SK-N-SH treated with all-trans-retinoic acid at 6 μM for 48 hours (cell line): ENCODE measurements around the gene GLP2R.

ENCODE experiments used
- ATAC-seq: fragments of 200-7000 bp; cut with Tn5 transposase; 3 replicates; pipeline ENCODE4 v1.9.1; 2020; ENCODE audit warnings: mild to moderate bottlenecking, moderate library complexity
- BACH2 ChIP-seq: fragments of 250-450 bp; sonication (Bioruptor Pico); IDR thresholded peaks from 2 replicates; pipeline ENCODE4 v1.9.0; 2021; ENCODE audit warnings: mild to moderate bottlenecking, borderline replicate concordance
- CREB5 ChIP-seq: fragments of 250-450 bp; sonication (Bioruptor Pico); IDR thresholded peaks from 2 replicates; pipeline ENCODE4 v1.5.1; 2020; ENCODE audit warnings: low read depth, mild to moderate bottlenecking, moderate library complexity
- CSDC2 ChIP-seq: fragments of 250-450 bp; sonication (Bioruptor Pico); IDR thresholded peaks from 2 replicates; pipeline ENCODE4 v1.5.0; 2020; ENCODE audit warnings: mild to moderate bottlenecking, moderate library complexity
- CSRNP3 ChIP-seq: fragments of 250-450 bp; sonication (Bioruptor Pico); IDR thresholded peaks from 2 replicates; pipeline ENCODE4 v1.5.1; 2021; ENCODE audit warnings: mild to moderate bottlenecking, moderate library complexity
- ESRRG ChIP-seq: fragments of 250-450 bp; sonication (Bioruptor Pico); IDR thresholded peaks from 2 replicates; pipeline ENCODE4 v1.6.1; 2021; ENCODE audit warnings: mild to moderate bottlenecking
- GLIS3 ChIP-seq: fragments of 250-450 bp; sonication (Bioruptor Pico); IDR thresholded peaks from 2 replicates; pipeline ENCODE4 v1.5.0; 2020; ENCODE audit warnings: mild to moderate bottlenecking, moderate library complexity
- ISL1 ChIP-seq: fragments of 250-450 bp; sonication (Bioruptor Pico); IDR thresholded peaks from 2 replicates; pipeline ENCODE4 v2.1.2; 2022; ENCODE audit warnings: mild to moderate bottlenecking, moderate library complexity
- OSR1 ChIP-seq: fragments of 250-450 bp; sonication (Bioruptor Pico); IDR thresholded peaks from 2 replicates; pipeline ENCODE4 v1.8.0; 2022; ENCODE audit warnings: moderate library complexity, mild to moderate bottlenecking, inconsistent platforms
- PATZ1 ChIP-seq: fragments of 250-450 bp; sonication (Bioruptor Pico); IDR thresholded peaks from 2 replicates; pipeline ENCODE4 v1.8.0; 2020; ENCODE audit warnings: mild to moderate bottlenecking, moderate library complexity, borderline replicate concordance
- POU6F1 ChIP-seq: fragments of 250-450 bp; sonication (Bioruptor Pico); IDR thresholded peaks from 2 replicates; pipeline ENCODE4 v1.8.0; 2021; ENCODE audit warnings: low read depth, mild to moderate bottlenecking, moderate library complexity, borderline replicate concordance
- PPARA ChIP-seq: fragments of 250-450 bp; sonication (Bioruptor Pico); IDR thresholded peaks from 2 replicates; pipeline ENCODE4 v1.5.0; 2020; ENCODE audit warnings: mild to moderate bottlenecking, borderline replicate concordance
- RARB ChIP-seq: fragments of 250-450 bp; sonication (Bioruptor Pico); IDR thresholded peaks from 2 replicates; pipeline ENCODE4 v1.8.0; 2021; ENCODE audit warnings: mild to moderate bottlenecking, moderate library complexity
- SNAI2 ChIP-seq: fragments of 250-450 bp; sonication (Bioruptor Pico); IDR thresholded peaks from 2 replicates; pipeline ENCODE4 v1.5.0; 2020; ENCODE audit warnings: mild to moderate bottlenecking, moderate library complexity
- TCF4 ChIP-seq: fragments of 250-450 bp; sonication (Bioruptor Pico); IDR thresholded peaks from 2 replicates; pipeline ENCODE4 v1.8.0; 2021; ENCODE audit warnings: mild to moderate bottlenecking, moderate library complexity, borderline replicate concordance
- TOX ChIP-seq: fragments of 250-450 bp; sonication (Bioruptor Pico); IDR thresholded peaks from 2 replicates; pipeline ENCODE4 v1.8.0; 2021; ENCODE audit warnings: mild to moderate bottlenecking, moderate library complexity, borderline replicate concordance
- TSHZ2 ChIP-seq: fragments of 250-450 bp; sonication (Bioruptor Pico); IDR thresholded peaks from 2 replicates; pipeline ENCODE4 v1.5.0; 2020; ENCODE audit warnings: mild to moderate bottlenecking, moderate library complexity
- ZC3H10 ChIP-seq: fragments of 250-450 bp; sonication (Bioruptor Pico); IDR thresholded peaks from 2 replicates; pipeline ENCODE4 v1.5.1; 2021; ENCODE audit warnings: mild to moderate bottlenecking, moderate library complexity
- ZFP3 ChIP-seq: fragments of 250-450 bp; sonication (Bioruptor Pico); IDR thresholded peaks from 2 replicates; pipeline ENCODE4 v1.5.0; 2020; ENCODE audit warnings: mild to moderate bottlenecking, moderate library complexity
- ZFP30 ChIP-seq: fragments of 450-650 bp; formaldehyde crosslinking; IDR thresholded peaks from 2 replicates; pipeline ENCODE4 v1.5.0; 2022; ENCODE audit warnings: mild to moderate bottlenecking, moderate library complexity
- ZNF565 ChIP-seq: fragments of 450-650 bp; formaldehyde crosslinking; conservative IDR thresholded peaks from 2 replicates; pipeline ENCODE4 v1.5.0; 2020; ENCODE audit warnings: low read depth, mild to moderate bottlenecking, moderate library complexity
- ZNF70 ChIP-seq: fragments of 450-650 bp; formaldehyde crosslinking; IDR thresholded peaks from 2 replicates; pipeline ENCODE4 v1.5.0; 2020; ENCODE audit warnings: mild to moderate bottlenecking, moderate library complexity
- ZNF8 ChIP-seq: fragments of 450-650 bp; formaldehyde crosslinking; IDR thresholded peaks from 2 replicates; pipeline ENCODE4 v1.5.0; 2020; ENCODE audit warnings: mild to moderate bottlenecking, moderate library complexity

Gene GLP2R

GRCh38 chr17:9805769-9806168 is 20.0 kb upstream of the GLP2R start (continued):
- no peak for TF ChIP-seq CSRNP3 (CRISPR knock-in tag)
- no peak for TF ChIP-seq PATZ1

GRCh38 chr17:9806699-9807098 is 19.0 kb upstream of the GLP2R start:
- no peak for ATAC-seq
- TF ChIP-seq TOX (CRISPR knock-in tag) = no peak
- TF ChIP-seq ZNF70 = no peak
- no peak for TF ChIP-seq ZNF8 (CRISPR knock-in tag)
- TF ChIP-seq ZFP30 (CRISPR knock-in tag) = no peak
- TF ChIP-seq ZC3H10 = no peak
- no peak for TF ChIP-seq ISL1
- no peak for TF ChIP-seq GLIS3 (CRISPR knock-in tag)
- no peak for TF ChIP-seq RARB (CRISPR knock-in tag)
- no peak for TF ChIP-seq CSDC2
- TF ChIP-seq CREB5 (CRISPR knock-in tag) = no peak
- no peak for TF ChIP-seq BACH2 (CRISPR knock-in tag)
- TF ChIP-seq OSR1 (CRISPR knock-in tag) = no peak
- no peak for TF ChIP-seq TCF4 (CRISPR knock-in tag)
- no peak for TF ChIP-seq PPARA
- no peak for TF ChIP-seq ESRRG (CRISPR knock-in tag)
- TF ChIP-seq, all 23 proteins: peak for 0

- no peak for ATAC-seq
- TF ChIP-seq TCF4 (CRISPR knock-in tag) (no peak), POU6F1 (CRISPR knock-in tag) (no peak), GLIS3 (CRISPR knock-in tag) (no peak), ZNF8 (CRISPR knock-in tag) (no peak), BACH2 (CRISPR knock-in tag) (no peak), ISL1 (no peak), ZNF565 (CRISPR knock-in tag) (no peak), TSHZ2 (CRISPR knock-in tag) (no peak), PPARA (no peak), ZFP3 (CRISPR knock-in tag) (no peak), ZC3H10 (no peak), PATZ1 (no peak), ZNF70 (no peak), CSRNP3 (CRISPR knock-in tag) (no peak), CSDC2 (no peak), ZFP30 (CRISPR knock-in tag) (no peak), SNAI2 (CRISPR knock-in tag) (no peak), TOX (CRISPR knock-in tag) (no peak), RARB (CRISPR knock-in tag) (no peak)
Measured at GRCh38 chr17:9809409-9809808, 16.3 kb upstream of the GLP2R start.
